SK-N-SH (cell line): ENCODE results near the gene VLDLR. TPM values are rescaled to one million over a fixed set of nuclear protein-coding genes. Genes with fewer than 3 reads are reported as not detected.

ENCODE experiments used
- CTCF ChIA-PET: fragments of 300-600, 350-600 bp; formaldehyde crosslinking; extraction: SDS; loops from one replicate; lab custom pipeline; 2021; lab: Yijun Ruan, JAX
- POLR2A ChIA-PET: fragments of 350-600 bp; sonication (Branson Sonifier 250); formaldehyde crosslinking; extraction: SDS; loops from one replicate; lab custom pipeline; 2020; ENCODE audit warnings: antibody characterized with exemption, inconsistent platforms; lab: Yijun Ruan, JAX
- DNase-seq: peaks from one replicate; pipeline ENCODE4 v3.0.0; 2012
- H2AFZ ChIP-seq: fragments of 200-600 bp; sonication (generic); 2 replicates; pipeline ENCODE4 v1.8.1; 2016; ENCODE audit warnings: antibody characterized with exemption, mild to moderate bottlenecking, low read depth
- H3F3A ChIP-seq: fragments of 200-600 bp; sonication (generic); replicated peaks from 2 replicates; pipeline ENCODE3; 2016; ENCODE audit warnings: antibody characterized with exemption, mild to moderate bottlenecking; ENCODE audit not compliant: insufficient read depth
- H3K27ac ChIP-seq, 2 experiments: fragments of 200-500 bp in 1 of 2; fragments of 200-600 bp in 1 of 2; sonication (Bioruptor generic) in 1 of 2; sonication (generic), shearing (Covaris generic) in 1 of 2; 2 replicates each; pipeline versions ENCODE4 v1.5.1 to v1.6.1; 2014 to 2016; ENCODE audit warnings: low read depth in 2 of 2, inconsistent platforms in 1 of 2, low read length in 1 of 2, mild to moderate bottlenecking in 1 of 2, mixed read lengths in 1 of 2
- H3K27me3 ChIP-seq: fragments of 200-600 bp; sonication (generic), shearing (Covaris generic); 2 replicates; pipeline ENCODE4 v1.6.1; 2016; ENCODE audit warnings: mixed run types; ENCODE audit not compliant: insufficient read depth
- H3K36me3 ChIP-seq, 2 experiments: fragments of 200-500 bp in 1 of 2; fragments of 200-600 bp in 1 of 2; sonication (Bioruptor generic) in 1 of 2; sonication (generic) in 1 of 2; replicated peaks in 1 of 2; 2 replicates each; pipeline versions ENCODE3 to v1.5.1; 2014 to 2016; ENCODE audit warnings: low read length in 1 of 2, mild to moderate bottlenecking in 1 of 2; ENCODE audit not compliant: insufficient read depth in 2 of 2, control insufficient read depth in 1 of 2
- H3K4me1 ChIP-seq, 2 experiments: fragments of 200-500 bp in 1 of 2; fragments of 200-600 bp in 1 of 2; sonication (Bioruptor generic) in 1 of 2; sonication (generic), shearing (Covaris generic) in 1 of 2; 2 replicates each; pipeline versions ENCODE4 v1.5.1 to v1.6.1; 2014 to 2016; ENCODE audit warnings: low read depth in 1 of 2, low read length in 1 of 2, mixed run types in 1 of 2; ENCODE audit not compliant: insufficient read depth in 2 of 2, control insufficient read depth in 1 of 2
- H3K4me2 ChIP-seq: fragments of 200-600 bp; sonication (generic), shearing (Covaris generic); 2 replicates; pipeline ENCODE4 v1.6.1; 2017; ENCODE audit warnings: mixed run types
- H3K4me3 ChIP-seq, 2 experiments: fragments of 200-500 bp in 1 of 2; fragments of 200-600 bp in 1 of 2; sonication (Bioruptor generic) in 1 of 2; sonication (generic), shearing (Covaris generic) in 1 of 2; 2 replicates each; pipeline versions ENCODE4 v1.5.1 to v1.8.1; 2014 to 2016; ENCODE audit warnings: low read depth in 2 of 2, inconsistent platforms in 1 of 2, low read length in 1 of 2, mild to moderate bottlenecking in 1 of 2, mixed read lengths in 1 of 2, moderate library complexity in 1 of 2
- H3K79me2 ChIP-seq: fragments of 200-600 bp; sonication (generic); 2 replicates; pipeline ENCODE4 v1.8.1; 2017; ENCODE audit warnings: mild to moderate bottlenecking; ENCODE audit not compliant: insufficient read depth
- H3K9ac ChIP-seq: fragments of 200-600 bp; sonication (generic); 2 replicates; pipeline ENCODE4 v1.6.1; 2017; ENCODE audit warnings: mixed run types
- H3K9me2 ChIP-seq: fragments of 200-600 bp; sonication (generic); 2 replicates; pipeline ENCODE4 v1.6.1; 2017; ENCODE audit warnings: mixed run types
- H3K9me3 ChIP-seq: fragments of 200-600 bp; sonication (generic); 2 replicates; pipeline ENCODE4 v1.6.1; 2017; ENCODE audit warnings: mixed run types, mild to moderate bottlenecking, moderate library complexity
- H4K20me1 ChIP-seq: fragments of 200-600 bp; sonication (generic); 2 replicates; pipeline ENCODE4 v1.6.1; 2017; ENCODE audit warnings: mild to moderate bottlenecking, mixed run types; ENCODE audit not compliant: insufficient read depth
- CHD2 ChIP-seq: fragments of 150-350 bp; IDR thresholded peaks from 2 replicates; pipeline ENCODE4 v1.6.1; 2018; ENCODE audit warnings: low read length; ENCODE audit not compliant: partially characterized antibody
- ELF1 ChIP-seq: IDR thresholded peaks from 2 replicates; pipeline ENCODE4 v1.4.0; 2012
- EP300 ChIP-seq, 2 experiments: IDR thresholded peaks; 2 replicates each; pipeline versions ENCODE4 v1.4.0 to v1.6.1; 2012; ENCODE audit warnings: borderline replicate concordance in 1 of 2, low read depth in 1 of 2, low read length in 1 of 2
- FOSL2 ChIP-seq: IDR thresholded peaks from 2 replicates; pipeline ENCODE4 v1.4.0; 2012; ENCODE audit warnings: low read depth, mild to moderate bottlenecking, moderate library complexity, borderline replicate concordance
- FOXJ3 ChIP-seq: sonication (generic); formaldehyde crosslinking; IDR thresholded peaks from 2 replicates; pipeline ENCODE4 v1.5.1; 2020; ENCODE audit warnings: mild to moderate bottlenecking, missing genetic modification reagents
- FOXM1 ChIP-seq: IDR thresholded peaks from 2 replicates; pipeline ENCODE4 v1.4.0; 2012; ENCODE audit warnings: low read depth, mild to moderate bottlenecking
- GABPA ChIP-seq: IDR thresholded peaks from 2 replicates; pipeline ENCODE4 v1.4.0; 2012; ENCODE audit warnings: low read depth, mild to moderate bottlenecking
- MAX ChIP-seq: IDR thresholded peaks from 2 replicates; pipeline ENCODE4 v1.4.0; 2012; ENCODE audit warnings: low read depth
- MXI1 ChIP-seq: IDR thresholded peaks from 2 replicates; pipeline ENCODE4 v1.6.1; 2012; ENCODE audit warnings: mild to moderate bottlenecking, low read depth, low read length, improper control_type of control experiment
- POLR2AphosphoS5 ChIP-seq: IDR thresholded peaks from 2 replicates; pipeline ENCODE4 v1.6.1; 2012; ENCODE audit warnings: low read depth, low read length
- RAD21 ChIP-seq: IDR thresholded peaks from 2 replicates; pipeline ENCODE4 v1.6.1; 2012; ENCODE audit warnings: mild to moderate bottlenecking, low read length
- RCOR1 ChIP-seq: fragments of 150-350 bp; IDR thresholded peaks from 2 replicates; pipeline ENCODE4 v1.6.1; 2017; ENCODE audit warnings: antibody characterized with exemption, low read length
- REST ChIP-seq: IDR thresholded peaks from 2 replicates; pipeline ENCODE4 v1.6.1; 2012; ENCODE audit warnings: mild to moderate bottlenecking, low read depth, low read length, moderate library complexity
- RXRA ChIP-seq: IDR thresholded peaks from 2 replicates; pipeline ENCODE4 v1.4.0; 2012; ENCODE audit warnings: low read depth, mild to moderate bottlenecking, borderline replicate concordance
- SIN3A ChIP-seq: IDR thresholded peaks from 2 replicates; pipeline ENCODE4 v1.6.1; 2012; ENCODE audit warnings: low read depth, mild to moderate bottlenecking, low read length, moderate library complexity, borderline replicate concordance
- TAF1 ChIP-seq: IDR thresholded peaks from 2 replicates; pipeline ENCODE4 v1.6.1; 2012; ENCODE audit warnings: low read depth, mild to moderate bottlenecking, low read length, moderate library complexity, borderline replicate concordance
- TCF12 ChIP-seq: IDR thresholded peaks from 2 replicates; pipeline ENCODE4 v1.4.0; 2012
- YY1 ChIP-seq: IDR thresholded peaks from 2 replicates; pipeline ENCODE4 v1.4.0; 2012; ENCODE audit warnings: low read depth, mild to moderate bottlenecking
- ZBTB33 ChIP-seq: IDR thresholded peaks from 2 replicates; pipeline ENCODE4 v1.4.0; 2012; ENCODE audit warnings: low read depth, borderline replicate concordance
- WGBS: methylation state at CpG from one replicate; pipeline ENCODE4 v1.1.6; 2017; ENCODE audit warnings: low lambda C conversion rate; 5-methylcytosine and 5-hydroxymethylcytosine counted together
- polyA plus RNA-seq, 3 experiments: library from polyadenylated mRNA; depleted of rRNA; stranded (reverse); fragments of >200 nt; gene quantifications; 2 replicates each; pipeline ENCODE4 v1.2.3, GENCODE V29; 2012

Gene VLDLR
- polyA plus RNA-seq, 1 of the 3 experiments (the other 2 are of a cell fraction): 9.2 TPM

GRCh38 chr9:2618289-2618688, 3.3 kb upstream of the VLDLR start:
- ChIA-PET POLR2A (no interaction called here), CTCF (interaction anchor here (1.1 kb wide), 1 partner anchor 486 kb away, joined by 6 read pairs; no protein-coding TSS in a partner anchor)
- no peak for DNase-seq
- H3F3A ChIP-seq: no peaks in the 10 kb centered on the region
- peaks cover 0 to 10% of the 10 kb centered on the region in 2 experiments; a peak in 1 of 4 replicates for H3K4me1 ChIP-seq
- WGBS: 58% methylated on average over 1 of the region's 1 CpG
- no peaks in the 10 kb centered on the region for H4K20me1 ChIP-seq
- no peak overlapping the region for H3K4me2 ChIP-seq
- H3K27me3 ChIP-seq: no peaks in the 10 kb centered on the region
- no peak overlapping the region for H3K27ac ChIP-seq
- no peaks in the 10 kb centered on the region for H3K36me3 ChIP-seq
- no peaks in the 10 kb centered on the region for H3K9me2 ChIP-seq
- H3K9ac ChIP-seq: no peak overlapping the region
- H3K79me2 ChIP-seq: no peaks in the 10 kb centered on the region
- no peak for TF ChIP-seq MAX
- TF ChIP-seq GABPA: no peak
- no peak for TF ChIP-seq EP300 (IDR thresholded peaks at IDR 0.05; ENCODE audit: borderline replicate concordance in 1 of 2, low read depth in 1 of 2, low read length in 1 of 2)
- TF ChIP-seq FOXM1: no peak
- no peak for TF ChIP-seq POLR2AphosphoS5
- TF ChIP-seq FOXJ3: no peak
- no peak for TF ChIP-seq SIN3A
- TF ChIP-seq TAF1: no peak
- no peak for TF ChIP-seq FOSL2
- H2AFZ ChIP-seq: no peak overlapping the region
- no peak overlapping the region for H3K4me3 ChIP-seq
- H3K9me3 ChIP-seq: no peaks in the 10 kb centered on the region

GRCh38 chr9:2620919-2621721, 467 bp upstream of the VLDLR start:
- Histone ChIP-seq H3K27ac (peak overlapping the region in 1 of 2 experiments; percentile 80; a peak in 2 of 4 replicates), H2AFZ (peak overlapping the region; percentile 78), H3K4me3 (peak overlapping the region; percentile 73 to 82), H3K4me1 (peaks cover 0 to 17% of the 10 kb centered on the region in 2 experiments; a peak in 1 of 4 replicates), H3F3A (no peaks in the 10 kb centered on the region), H4K20me1 (no peaks in the 10 kb centered on the region), H3K27me3 (no peaks in the 10 kb centered on the region), H3K9me2 (no peaks in the 10 kb centered on the region), H3K79me2 (peaks cover 3% of the 10 kb centered on the region), H3K9ac (peak overlapping the region; percentile 74; the same call in 1 of the 2 replicates), H3K36me3 (no peaks in the 10 kb centered on the region), H3K9me3 (no peaks in the 10 kb centered on the region), H3K4me2 (peak overlapping the region; percentile 90)
- ChIA-PET POLR2A (no interaction called here), CTCF (no interaction called here)
- peak; percentile 88 for DNase-seq
- peak; percentile 50 for TF ChIP-seq ELF1
- TF ChIP-seq ZBTB33: no peak
- 0 out of 2 replicates have a peak, but pooled peaks have one; percentile 8 for TF ChIP-seq TCF12
- TF ChIP-seq RXRA: no peak
- TF ChIP-seq RCOR1: peak; percentile 63; the same call in 1 of the 2 replicates
- TF ChIP-seq REST: no peak
- peak; percentile 69 for TF ChIP-seq MXI1
- peak; percentile 23; the same call in 1 of the 2 replicates for TF ChIP-seq RAD21
- no peak for TF ChIP-seq CHD2
- no peak for TF ChIP-seq YY1
- no peak for TF ChIP-seq FOXM1
- WGBS: 15% methylated on average over 22 of the region's 66 CpGs
